Hematopoietic multipotent progenitor cell (in vitro differentiated cells): ENCODE measurements around the gene CEACAM18. TPM values are rescaled to one million over a fixed set of nuclear protein-coding genes. Genes with fewer than 3 reads are reported as not detected.
"Not testable (repeated sequence)": the region's sequence is repeated elsewhere in the genome, so short reads cannot be mapped to it uniquely, and the experiment has no call there.

Experiments used
- DNase-seq, 3 donors: peaks; one replicate each; pipeline ENCODE4 v3.0.0-alpha.2; 2011 to 2015; ENCODE audit warnings: low read depth in 2 of 3, low spot score in 2 of 3
- total RNA-seq: library from RNA; depleted of rRNA; stranded (reverse); fragments of >200 nt; gene quantifications from one replicate; pipeline ENCODE4 v1.2.3, GENCODE V29; 2012

The CEACAM18 gene
- total RNA-seq, 1 donor, result not detected

DNA sequence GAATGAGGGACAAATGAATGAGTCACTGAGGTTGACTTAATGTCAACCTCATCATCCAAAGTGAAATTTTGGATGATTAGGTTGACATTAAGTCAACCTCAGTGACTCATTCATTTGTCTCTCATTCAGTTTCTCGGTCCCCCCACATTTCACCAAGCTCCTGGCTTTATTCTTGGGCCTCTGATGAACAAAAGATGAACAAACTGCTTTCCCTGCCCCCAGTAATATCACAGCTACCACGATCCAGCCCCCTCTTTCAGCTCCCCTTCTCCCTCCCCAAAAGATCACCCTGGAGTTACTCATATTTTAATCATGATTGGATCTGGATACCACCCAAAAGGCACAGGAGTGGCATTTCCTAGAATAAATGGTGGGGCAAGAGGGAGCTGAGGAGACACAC is 10.8 kb downstream of the CEACAM18 start:
- DNase-seq, result no peak

DNA sequence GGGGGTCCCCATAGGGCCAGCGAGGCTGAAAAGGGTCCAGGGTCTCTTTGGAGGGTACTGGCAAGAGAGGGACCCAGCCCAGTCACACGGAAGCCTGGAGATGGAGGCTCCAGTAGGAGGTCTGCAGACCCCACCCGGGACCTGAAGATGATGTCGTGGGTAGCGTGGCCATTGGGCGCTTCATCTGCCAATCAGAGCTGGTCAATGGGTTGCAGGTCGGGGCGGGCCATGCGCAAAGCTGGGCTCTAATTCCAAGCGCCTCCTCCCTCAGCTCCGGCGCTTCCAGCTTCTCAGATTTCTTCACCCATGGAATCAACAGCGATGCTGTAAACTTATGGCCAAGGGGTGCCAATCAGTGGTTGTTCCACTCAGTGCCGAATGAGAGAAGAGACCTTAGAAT is 12.3 kb downstream of the CEACAM18 start:
- no peak for DNase-seq

DNA sequence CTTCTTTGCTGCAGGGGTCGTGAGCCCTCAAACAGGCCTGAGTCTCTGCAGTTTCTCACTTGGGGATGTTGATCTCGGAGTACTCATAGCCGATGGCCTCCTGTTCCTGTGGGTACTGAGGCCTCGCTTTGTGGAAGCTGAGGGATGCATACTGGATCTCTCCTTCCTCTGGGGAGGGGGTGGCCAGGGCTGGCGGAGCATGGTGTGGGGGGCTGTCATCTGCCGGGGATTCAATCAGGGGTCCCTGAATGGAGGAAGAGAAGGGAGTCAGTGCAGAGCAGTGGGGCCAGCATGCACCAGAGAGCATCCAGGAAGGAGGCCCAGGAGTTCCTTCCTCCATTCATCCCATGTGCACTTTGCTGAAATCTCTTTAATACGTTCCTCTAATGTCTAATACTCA is 13.2 kb downstream of the CEACAM18 start:
- no peak for DNase-seq

DNA sequence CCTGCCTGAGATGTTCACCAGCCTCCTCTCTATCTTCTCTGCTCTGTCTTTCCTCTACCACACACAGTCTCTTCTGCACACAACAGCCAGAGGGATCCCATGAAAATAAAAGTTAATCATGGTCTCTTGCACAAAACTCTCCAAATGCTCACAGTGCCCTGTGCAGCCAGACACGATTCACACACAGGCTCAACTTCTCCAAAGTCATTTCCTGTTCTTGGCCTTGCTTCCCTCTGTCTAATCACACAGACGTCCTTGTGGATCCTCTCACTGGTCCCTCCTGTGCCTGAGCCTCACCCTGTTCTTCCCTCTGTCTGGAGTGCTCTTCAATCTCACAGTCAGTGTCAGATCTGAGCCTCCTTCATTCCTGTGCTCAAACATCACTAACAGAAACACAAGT is 15.4 kb downstream of the CEACAM18 start:
- no peak for DNase-seq

DNA sequence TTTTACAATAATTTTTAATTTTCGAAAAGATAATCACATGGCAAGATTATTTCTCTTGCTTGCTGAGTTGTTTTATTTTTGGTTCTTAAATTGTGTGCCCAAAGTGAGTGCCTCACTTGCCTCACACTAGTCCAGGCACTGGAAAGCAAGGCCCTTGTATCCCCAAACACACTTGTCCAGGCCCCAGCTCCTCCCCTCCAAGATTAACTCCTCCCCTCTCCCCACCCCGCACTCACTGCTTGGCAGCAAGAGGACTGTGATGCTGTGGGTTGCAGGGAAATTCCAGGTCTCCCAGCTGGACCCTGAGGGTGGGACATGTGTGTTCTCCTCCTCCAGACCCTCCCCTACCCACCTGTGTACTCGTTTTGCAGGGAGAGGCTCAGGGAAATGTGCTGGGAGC is 19.3 kb downstream of the CEACAM18 start:
- no peak for DNase-seq

DNA sequence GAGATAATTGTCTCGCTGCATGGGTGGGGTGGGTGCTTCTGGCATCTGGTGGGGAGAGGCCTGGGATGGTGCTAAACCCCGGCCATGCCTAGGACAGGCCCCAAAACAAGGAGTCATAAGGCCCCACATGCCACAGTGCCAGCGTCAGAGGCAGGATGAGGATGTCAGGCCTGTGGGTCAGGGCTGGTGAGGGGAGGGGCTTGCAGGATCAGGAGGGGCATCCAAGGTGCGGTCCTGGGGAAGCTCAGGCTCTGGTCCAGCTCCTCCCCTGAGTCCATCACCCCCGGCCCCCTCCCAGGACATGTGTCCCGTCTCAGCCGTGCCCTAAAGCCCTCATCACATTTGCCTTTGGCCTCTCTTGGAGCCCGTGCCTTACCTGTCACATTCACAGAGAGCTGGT is 22.6 kb downstream of the CEACAM18 start:
- not testable (repeated sequence) for DNase-seq

DNA sequence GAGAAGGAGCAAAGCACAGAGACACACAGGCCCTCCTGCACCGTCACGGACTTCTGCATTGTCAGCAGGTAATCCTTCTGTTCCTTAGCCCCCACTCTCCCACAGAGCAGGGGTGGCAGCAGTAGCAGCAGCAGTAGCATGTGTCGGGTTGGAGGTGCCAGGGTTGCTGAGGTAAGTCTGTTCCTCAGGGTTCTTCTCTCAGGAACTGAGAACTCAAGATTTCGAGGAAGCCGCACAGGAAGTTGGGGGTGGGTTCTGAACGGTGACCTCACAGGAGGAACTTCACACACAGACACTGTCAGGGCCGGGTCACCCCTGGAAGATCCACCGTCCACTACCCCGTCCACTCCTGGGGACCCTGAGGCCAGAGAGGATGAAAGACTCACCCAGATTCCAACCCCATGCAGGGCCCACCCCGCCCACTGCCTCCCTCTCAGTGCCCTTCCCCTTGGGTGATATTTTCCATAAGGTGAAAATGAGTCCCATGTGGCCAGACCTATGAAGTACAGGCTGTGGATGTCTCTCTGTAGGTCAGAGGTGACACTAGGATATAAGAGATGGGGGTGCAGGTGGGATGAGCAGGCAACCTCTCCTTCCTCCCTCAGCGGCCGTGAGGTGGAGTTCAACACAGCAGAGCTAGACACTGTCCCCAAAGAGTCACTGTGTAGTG is 23.4 kb downstream of the CEACAM18 start, which contains the start of gene SIGLEC12:
Gene SIGLEC12, minus strand, starts transcription at position 207 of the 670 bp plus-strand sequence. Its CDS starts 67 bp downstream, at position 140.
- DNase-seq, result peak in 2 of 3 donors; percentile 33 to 60

DNA sequence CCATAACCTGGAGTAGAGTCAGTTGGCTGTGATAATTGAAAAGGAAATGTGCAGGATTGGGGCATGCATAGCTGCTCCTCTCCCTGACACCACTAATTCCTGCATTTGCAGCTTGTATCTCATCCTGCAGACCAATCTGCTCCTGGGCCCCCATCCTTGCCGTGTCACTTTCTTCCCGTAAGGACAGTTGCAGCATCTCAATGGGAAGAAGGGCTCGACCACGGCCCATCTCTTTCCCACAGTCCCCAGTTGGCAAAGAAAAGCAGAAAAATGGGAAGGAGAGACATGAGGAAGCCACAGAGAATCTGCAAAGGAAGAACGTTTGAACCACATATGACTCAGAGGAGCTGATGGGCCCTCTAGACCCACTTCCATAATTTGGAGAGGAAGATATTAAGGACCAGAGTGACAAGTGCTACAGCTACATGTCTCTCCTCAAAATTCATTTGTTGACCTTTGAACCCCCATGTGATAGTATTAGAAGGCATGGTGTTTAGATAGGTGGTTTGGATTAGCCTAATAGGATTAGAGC is 25.0 kb downstream of the CEACAM18 start:
- peak in 1 of 3 donors; percentile 17 for DNase-seq

DNA sequence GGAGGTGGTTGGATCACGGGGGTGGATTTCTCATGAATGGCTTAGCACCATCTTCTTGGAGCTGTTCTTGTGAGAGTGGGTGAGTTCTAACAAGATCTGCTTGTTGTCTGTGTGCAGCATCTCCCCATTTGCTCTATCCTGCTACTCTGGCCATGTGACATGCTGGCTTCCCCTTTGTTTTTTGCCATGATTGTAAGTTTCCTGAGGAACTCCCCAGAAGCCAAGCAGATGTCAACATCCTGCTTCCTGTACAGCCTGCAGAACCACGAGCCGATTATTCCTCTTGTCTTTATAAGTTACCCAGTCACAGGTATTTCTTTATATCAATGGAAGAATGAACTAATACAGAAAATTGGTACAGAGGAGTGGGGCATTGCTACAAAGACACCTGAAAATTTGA is 25.6 kb downstream of the CEACAM18 start:
- no peak for DNase-seq

DNA sequence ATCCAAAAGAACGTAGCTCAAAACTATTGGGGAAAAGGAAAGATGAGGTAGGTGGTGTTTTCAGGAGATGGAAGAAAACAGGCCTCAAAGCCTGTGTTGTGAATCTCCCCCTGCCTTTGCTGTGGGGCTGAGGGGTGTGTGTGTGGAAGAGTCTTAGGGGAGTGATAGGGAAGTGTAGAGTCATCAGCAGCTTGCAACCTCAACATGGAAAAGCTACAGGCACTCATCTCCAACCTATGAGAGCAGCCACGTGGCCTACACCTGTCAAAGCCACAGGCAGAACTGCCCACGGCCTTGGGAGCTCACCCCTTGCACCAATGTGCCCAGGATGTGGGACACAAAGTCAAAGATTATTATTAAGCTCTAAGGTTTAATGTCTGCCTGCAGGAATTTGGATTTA is 27.6 kb downstream of the CEACAM18 start:
- DNase-seq, result no peak

DNA sequence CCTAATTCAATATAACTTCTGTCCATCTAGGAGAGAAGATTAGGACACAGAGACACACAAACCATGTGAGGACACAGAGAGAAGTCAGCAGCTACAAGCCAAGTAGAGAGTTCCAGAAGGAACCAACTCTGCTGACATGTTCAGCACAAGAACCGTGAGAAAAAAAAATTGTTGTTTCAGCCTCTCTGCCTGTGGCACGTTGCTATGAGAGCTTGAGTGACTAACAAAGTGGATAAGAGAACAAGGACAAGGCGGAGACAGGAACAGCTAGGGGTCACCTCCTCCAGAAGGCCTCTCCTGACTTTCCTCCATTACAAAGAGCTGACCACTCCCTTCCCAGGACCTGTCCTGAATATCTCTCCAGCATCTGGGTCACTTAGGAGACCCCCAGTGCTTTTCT is 28.9 kb downstream of the CEACAM18 start:
- no peak for DNase-seq

DNA sequence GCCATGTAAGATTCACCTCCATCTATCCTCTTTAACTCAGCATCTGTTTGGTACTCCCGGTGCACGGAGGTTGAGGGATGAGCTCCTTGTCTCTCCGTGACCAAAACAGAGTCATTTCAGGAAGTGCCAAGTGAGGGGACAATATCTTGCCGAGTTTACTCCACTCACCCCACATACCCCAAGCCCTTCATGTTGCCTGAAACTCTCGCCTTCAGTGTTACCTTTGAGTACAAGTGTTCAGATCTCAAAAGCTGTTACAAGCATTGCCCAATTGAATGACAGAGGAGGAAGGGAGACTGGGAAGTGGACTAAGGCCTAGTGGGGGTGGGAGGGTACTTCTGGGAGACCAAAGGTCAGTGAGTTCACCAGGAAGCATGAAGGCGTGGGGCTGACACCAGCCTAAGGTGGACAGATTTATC is 29.3 kb downstream of the CEACAM18 start:
- DNase-seq, result no peak

DNA sequence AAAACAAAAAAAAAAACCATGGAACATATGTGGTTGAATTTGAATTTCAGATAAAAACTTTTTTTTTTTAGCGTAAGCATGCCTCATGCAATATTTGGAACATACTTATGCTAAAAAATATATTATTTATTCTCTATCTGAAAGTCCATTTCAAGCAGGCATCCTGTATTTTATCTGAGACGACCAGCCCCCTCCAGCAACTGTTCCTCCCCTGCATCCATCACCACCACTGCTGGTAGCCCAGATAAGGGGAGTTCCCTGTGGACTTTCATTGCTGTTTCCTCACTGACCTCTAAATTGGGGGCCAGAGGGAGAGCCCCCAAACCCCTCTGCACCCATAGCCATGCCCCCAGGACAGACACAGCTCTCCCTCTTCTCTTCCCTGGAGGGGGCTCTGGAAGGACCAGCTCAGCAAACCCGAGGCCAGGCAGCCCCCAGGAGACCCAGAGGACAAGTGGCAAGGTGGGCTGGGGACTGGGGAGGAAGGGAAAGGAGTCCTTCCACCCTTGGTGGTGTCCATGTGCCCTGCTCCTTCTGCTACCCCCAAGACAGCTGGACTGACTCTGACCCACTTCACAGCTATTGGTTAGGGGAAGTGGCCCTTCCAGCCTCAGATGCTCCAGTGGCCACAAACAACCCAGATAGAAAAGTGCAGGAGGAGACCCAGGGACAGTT is 29.9 kb downstream of the CEACAM18 start:
- DNase-seq, result peak in 2 of 3 donors; percentile 65 to 86

DNA sequence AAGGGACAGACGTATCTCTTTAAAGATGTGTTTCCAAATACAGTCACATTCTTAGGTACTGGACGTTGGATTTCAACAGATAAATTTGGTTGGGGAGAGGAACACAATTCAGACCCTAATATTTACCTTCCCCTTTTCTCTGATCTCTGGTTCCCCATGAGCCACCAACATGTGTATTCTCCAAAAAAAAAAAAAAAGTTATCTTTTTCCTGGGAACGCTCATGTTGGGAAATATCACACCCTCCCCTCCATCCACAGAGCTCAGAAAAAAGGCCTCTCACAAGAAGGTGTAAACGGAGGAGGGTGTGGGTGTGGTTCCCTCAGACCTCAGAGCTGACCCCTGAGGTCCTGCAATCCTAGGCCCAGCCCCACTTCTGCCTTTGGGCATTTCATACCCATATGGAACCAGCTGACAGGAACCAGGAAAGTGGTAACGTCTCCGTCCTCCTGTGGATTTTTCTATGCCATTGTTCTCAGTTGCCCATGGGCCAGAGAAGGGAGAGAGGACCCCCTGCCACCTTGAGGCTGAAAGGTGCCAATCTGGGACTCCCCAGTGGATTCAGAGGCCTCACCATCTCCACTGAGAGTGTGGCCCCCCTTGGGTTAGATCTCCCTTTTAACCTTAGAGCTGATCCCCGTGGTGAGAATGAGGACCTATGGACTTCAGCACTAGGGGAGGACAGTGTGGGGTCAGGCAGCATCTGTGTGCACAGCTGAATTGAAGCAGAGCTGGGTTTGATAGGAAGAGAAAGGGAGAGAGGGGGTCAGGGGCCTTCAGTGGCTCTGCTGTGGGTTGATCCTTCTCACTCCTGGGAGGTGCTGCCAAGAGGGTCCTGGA is 31.7 kb downstream of the CEACAM18 start:
- DNase-seq, result no peak

DNA sequence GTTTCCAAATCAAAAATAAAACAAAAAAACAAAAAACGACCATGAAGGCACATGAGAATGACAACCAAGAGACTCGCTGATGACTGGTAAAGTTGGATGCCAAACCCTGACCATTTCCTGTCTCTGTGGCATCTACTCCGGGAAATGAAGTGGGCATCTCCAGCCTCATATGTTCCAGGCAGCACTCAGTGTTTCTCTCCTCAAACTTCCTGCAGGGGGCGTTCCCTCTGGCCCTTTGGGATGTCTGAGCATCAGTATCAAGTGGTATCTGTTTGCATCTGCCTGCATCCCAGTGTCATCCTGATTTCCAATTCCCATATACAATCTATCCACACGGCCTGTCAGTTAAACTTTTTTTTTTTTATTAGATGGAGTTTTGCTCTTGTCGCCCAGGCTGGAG is 33.0 kb downstream of the CEACAM18 start:
- DNase-seq, result peak in 1 of 3 donors; percentile 32

DNA sequence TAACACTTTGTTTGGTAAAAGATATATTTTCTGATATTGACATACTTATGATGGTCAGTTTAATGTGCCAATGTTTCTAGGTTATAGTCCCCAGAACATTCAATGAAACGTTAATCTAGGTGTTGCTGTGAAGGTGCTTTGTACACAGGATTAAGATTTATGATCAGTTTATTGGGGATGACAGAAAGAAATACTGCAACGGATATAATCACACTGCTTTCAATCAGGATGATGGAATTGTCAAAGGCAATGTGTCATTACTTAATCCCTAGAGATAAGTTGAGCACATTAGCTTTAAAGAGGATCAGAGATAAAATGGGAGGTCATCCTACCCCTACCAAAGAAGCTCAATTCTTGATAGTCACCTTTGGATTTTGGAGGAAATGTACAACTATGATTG is 35.6 kb downstream of the CEACAM18 start:
- no peak for DNase-seq

DNA sequence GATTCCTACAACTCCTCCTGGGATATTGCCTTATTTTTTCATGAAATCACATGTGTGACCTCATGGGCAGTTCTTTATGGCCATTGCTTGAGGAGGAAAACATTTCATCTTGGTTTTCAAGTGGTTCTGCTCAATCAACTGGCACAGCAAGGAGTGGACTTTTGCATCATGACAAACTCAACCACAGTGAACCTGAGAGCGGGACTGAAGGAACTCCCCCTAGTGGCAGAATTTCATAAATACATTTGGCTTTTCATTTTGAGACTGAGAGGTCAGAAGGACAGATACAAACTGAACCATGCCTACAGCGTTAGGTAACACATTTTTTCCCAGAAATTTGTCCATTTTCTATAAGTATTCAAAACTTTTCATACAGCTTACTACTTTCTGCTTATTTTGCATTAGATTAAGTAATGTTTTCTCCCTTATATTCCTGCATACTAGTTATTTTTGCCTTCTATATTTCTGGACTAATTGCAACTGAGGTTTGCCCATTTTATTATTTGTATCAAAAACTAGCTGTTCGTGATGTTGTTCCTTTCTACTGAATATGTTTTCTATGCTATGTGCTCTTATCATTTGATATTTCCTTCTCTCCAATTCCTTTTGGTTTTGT is 36.6 kb downstream of the CEACAM18 start:
- DNase-seq, result peak; percentile 28 to 70 (median 54)

DNA sequence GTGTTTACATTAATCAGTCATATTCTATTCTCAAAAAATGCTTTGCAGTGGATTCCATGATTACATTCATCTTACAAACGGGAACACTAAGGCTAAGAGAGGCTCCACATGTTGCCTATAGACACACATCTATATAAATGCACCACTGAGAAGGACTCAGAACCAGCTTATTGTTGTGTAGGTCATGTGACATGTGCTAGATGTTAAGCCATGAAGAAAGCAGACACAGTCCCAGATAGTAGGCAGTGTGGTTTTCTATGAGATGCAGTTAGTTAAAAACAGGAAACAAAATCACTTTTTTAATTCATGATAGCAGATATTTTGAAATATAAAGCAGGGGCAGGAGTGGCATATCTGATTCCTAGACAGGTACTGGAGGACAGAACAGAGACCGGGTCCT is 42.4 kb downstream of the CEACAM18 start:
- DNase-seq, result peak in 1 of 3 donors; percentile 31

DNA sequence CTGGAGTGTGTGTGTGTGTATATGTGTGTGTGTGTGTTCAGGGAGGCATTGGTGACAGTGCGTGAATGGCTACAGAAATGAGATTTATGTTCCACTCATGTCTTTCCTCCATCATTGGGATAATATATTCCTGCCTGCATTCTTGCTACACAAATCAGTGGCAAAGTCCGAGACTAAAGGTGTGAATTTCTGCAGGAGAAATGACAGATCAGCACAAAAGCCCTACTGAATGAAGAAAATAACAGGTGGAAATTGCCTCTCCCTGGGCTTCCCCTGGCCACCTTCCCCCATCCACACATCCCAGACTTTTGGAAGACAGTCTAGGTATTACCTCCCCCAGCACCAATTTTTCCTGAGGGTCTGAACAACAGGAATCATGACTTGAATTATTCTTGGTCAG is 43.0 kb downstream of the CEACAM18 start:
- no peak for DNase-seq

DNA sequence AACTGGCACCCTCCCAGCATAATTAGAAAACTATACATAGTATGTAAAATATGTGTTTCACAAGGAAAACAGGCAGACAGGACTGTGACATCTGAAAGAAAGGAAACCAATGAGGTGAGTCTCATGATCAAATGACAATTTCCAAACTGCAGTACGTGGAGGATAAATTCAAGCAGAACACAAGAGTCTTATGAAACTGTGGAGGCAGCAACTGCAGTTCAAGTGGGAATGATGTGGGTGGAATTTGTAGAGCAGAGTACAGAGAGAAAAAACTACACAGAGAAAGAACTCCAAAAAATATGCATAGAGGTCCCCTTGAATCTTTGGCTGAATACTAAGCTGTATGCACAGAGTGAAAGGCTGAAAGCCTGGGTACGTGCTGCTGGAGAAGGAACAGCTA is 43.4 kb downstream of the CEACAM18 start:
- DNase-seq, result no peak
